HepG2 (cell line): ENCODE results near the gene PIK3R3. TPM values are rescaled to one million over a fixed set of nuclear protein-coding genes. Genes with fewer than 3 reads are reported as not detected.
A peak's percentile ranks its signal among the peaks of the same experiment; 100 is the strongest.

Experiments used
- AKNA ChIP-seq: sonication (generic); formaldehyde crosslinking; IDR thresholded peaks from 2 replicates; pipeline ENCODE4 v1.4.0; 2020; ENCODE audit warnings: missing genetic modification reagents, borderline replicate concordance
- ARNT ChIP-seq: fragments of 450-650 bp; IDR thresholded peaks from 2 replicates; pipeline ENCODE4 v1.6.1; 2017
- BCL6 ChIP-seq: IDR thresholded peaks from 2 replicates; pipeline ENCODE4 v1.6.1; 2016; ENCODE audit warnings: missing genetic modification reagents, missing compliant biosample characterization
- CREB1 ChIP-seq, 2 experiments: fragments of 450-650 bp in 1 of 2; IDR thresholded peaks; 2 replicates each; pipeline ENCODE4 v1.6.1; 2016 to 2017; ENCODE audit warnings: control low read depth in 1 of 2, mild to moderate bottlenecking in 1 of 2, missing compliant biosample characterization in 1 of 2, missing genetic modification characterization in 1 of 2
- FOXA1 ChIP-seq, 2 experiments: fragments of 450-650 bp in 1 of 2; sonication (generic) in 1 of 2; formaldehyde crosslinking in 1 of 2; IDR thresholded peaks; 2 replicates each; pipeline versions ENCODE4 v1.4.0 to v1.6.1; 2016 to 2020; ENCODE audit warnings: missing genetic modification reagents in 1 of 2
- GLMP ChIP-seq: sonication (generic); formaldehyde crosslinking; IDR thresholded peaks from 2 replicates; pipeline ENCODE4 v1.9.0; 2021; ENCODE audit warnings: missing genetic modification reagents, mild to moderate bottlenecking, borderline replicate concordance
- KDM1A ChIP-seq: IDR thresholded peaks from 2 replicates; pipeline ENCODE4 v1.6.1; 2016; ENCODE audit warnings: missing compliant biosample characterization
- KLF11 ChIP-seq: IDR thresholded peaks from 2 replicates; pipeline ENCODE4 v1.6.1; 2016; ENCODE audit warnings: missing compliant biosample characterization
- PCBP2 ChIP-seq: fragments of 200-400 bp; formaldehyde crosslinking; optimal IDR thresholded peaks from 2 replicates; pipeline ENCODE3; 2018; ENCODE audit warnings: low read length, low read depth; ENCODE audit not compliant: poor library complexity, severe bottlenecking
- RAD21 ChIP-seq: fragments of 450-650 bp; formaldehyde crosslinking; IDR thresholded peaks from 2 replicates; pipeline ENCODE4 v1.5.0; 2020; ENCODE audit warnings: mild to moderate bottlenecking
- REPIN1 ChIP-seq: sonication (generic); formaldehyde crosslinking; IDR thresholded peaks from 2 replicates; pipeline ENCODE4 v1.8.0; 2022; ENCODE audit warnings: missing genetic modification reagents, low read depth, mild to moderate bottlenecking, borderline replicate concordance
- SP2 ChIP-seq: sonication (generic); formaldehyde crosslinking; IDR thresholded peaks from 2 replicates; pipeline ENCODE4 v1.5.1; 2020; ENCODE audit warnings: mild to moderate bottlenecking, missing genetic modification reagents
- STAG1 ChIP-seq: sonication (generic); formaldehyde crosslinking; IDR thresholded peaks from 2 replicates; pipeline ENCODE4 v1.4.0; 2020; ENCODE audit warnings: missing genetic modification reagents
- STAT5B ChIP-seq: sonication (generic); formaldehyde crosslinking; IDR thresholded peaks from 2 replicates; pipeline ENCODE4 v1.4.0; 2020; ENCODE audit warnings: missing genetic modification reagents
- ZBTB43 ChIP-seq: sonication (generic); formaldehyde crosslinking; conservative IDR thresholded peaks from 2 replicates; pipeline ENCODE4 v1.4.0; 2020; ENCODE audit warnings: missing genetic modification reagents
- ZNF510 ChIP-seq: sonication (generic); formaldehyde crosslinking; IDR thresholded peaks from 2 replicates; pipeline ENCODE4 v1.4.0; 2020; ENCODE audit warnings: low read depth, mild to moderate bottlenecking, missing genetic modification reagents
- ZSCAN31 ChIP-seq: sonication (generic); formaldehyde crosslinking; IDR thresholded peaks from 2 replicates; pipeline ENCODE4 v1.5.0; 2020; ENCODE audit warnings: low read depth, mild to moderate bottlenecking, missing genetic modification reagents
- polyA plus RNA-seq, 8 experiments: library from polyadenylated mRNA; depleted of rRNA in 3 of 8; stranded (reverse) in 7 of 8; unstranded in 1 of 8; fragments of >200 nt; fragmentation: Illumina TruSeq in 4 of 8; extraction: Trizol in 4 of 8; gene quantifications; 2 replicates each; pipeline versions ENCODE4 v1.2.1 to v1.2.3, GENCODE V29; 2011 to 2016; ENCODE audit warnings: low read depth in 4 of 8, missing spikeins in 1 of 8, mixed read lengths in 1 of 8; ENCODE audit not compliant: insufficient read depth in 1 of 8
- total RNA-seq, 5 experiments: library from RNA; depleted of rRNA; stranded (reverse); fragments of >200 nt; fragmentation: Illumina TruSeq; extraction: Trizol; gene quantifications; 2 replicates each; pipeline ENCODE4 v1.2.3, GENCODE V29; 2016; ENCODE audit warnings: low read depth in 1 of 5
- TF ChIP-seq, protein P1 (sequence below), 2 experiments: IDR thresholded peaks; 2 replicates each; pipeline ENCODE4 v1.6.1; 2011 to 2012; ENCODE audit warnings: low read length in 2 of 2, borderline replicate concordance in 1 of 2, low read depth in 1 of 2, mild to moderate bottlenecking in 1 of 2, moderate library complexity in 1 of 2

PIK3R3 gene
- total and polyA plus RNA-seq, 2 of the 13 experiments (the other 11 are each of a cell fraction or from before 2014, with no cell fraction given): 0.37 to 6.9 TPM

DNA sequence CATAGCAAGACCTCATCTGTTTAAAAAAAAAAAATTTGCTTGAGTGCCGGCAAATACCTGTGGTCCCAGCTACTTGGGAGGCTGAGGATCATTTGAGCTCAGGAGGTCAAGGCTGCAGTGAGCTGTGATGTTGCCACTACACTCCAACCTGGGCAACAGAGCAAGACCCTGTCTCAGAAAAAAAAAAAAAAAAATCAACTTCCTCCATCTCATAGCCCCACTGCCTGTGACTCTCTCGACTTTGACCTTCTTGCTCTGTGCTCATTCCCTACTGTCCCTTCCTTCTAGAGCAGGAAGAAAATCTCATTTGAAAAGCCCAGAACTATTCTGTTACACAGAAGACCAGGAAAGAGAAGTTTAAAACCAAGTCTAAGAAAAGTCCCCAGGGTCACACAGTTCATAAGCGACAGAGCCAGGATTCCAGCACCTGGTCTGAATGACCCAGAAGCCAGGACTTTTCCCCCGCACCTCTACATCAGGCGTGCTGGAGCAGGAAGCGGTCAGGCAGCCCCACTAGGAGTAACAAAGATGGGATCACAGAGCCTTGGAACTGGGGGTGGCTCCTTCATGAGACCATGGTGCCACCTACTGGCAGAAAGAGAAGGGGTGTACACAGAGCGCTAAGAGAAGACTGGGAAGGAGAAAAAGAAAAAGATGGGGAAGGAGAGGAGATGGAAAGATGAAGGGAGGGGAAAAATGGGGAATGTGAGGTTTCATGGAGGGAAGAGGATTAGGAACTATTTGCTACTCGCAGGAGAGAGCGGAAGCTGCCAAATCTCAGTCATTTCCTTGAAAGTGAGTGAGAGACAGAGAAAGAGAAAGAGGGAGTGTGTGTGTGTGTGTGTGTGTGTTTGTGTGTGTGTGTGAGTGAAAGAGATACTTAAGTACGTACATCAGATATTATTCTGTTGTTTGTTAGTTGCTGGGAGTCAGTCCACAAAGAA, 47.0 kb upstream of the PIK3R3 start (continued):
- no peak for TF ChIP-seq REPIN1
- no peak for TF ChIP-seq AKNA
- no peak for TF ChIP-seq SP2 (CRISPR knock-in tag)
- no peak for TF ChIP-seq KLF11
- no peak for TF ChIP-seq BCL6 (CRISPR knock-in tag)
- TF ChIP-seq FOXA1 (IDR thresholded peaks at IDR 0.05): no peak
- peak; percentile 86 for TF ChIP-seq FOXA1 (CRISPR knock-in tag; IDR thresholded peaks at IDR 0.05)
- 0 out of 2 replicates have a peak, but pooled peaks have one; percentile 11 for TF ChIP-seq ARNT
- no peak for TF ChIP-seq ZNF510 (CRISPR knock-in tag)
- TF ChIP-seq STAG1 (CRISPR knock-in tag): peak; percentile 95
- peak; percentile 88 for TF ChIP-seq RAD21
- TF ChIP-seq CREB1 (IDR thresholded peaks at IDR 0.05): no peak
- TF ChIP-seq CREB1 (CRISPR knock-in tag; IDR thresholded peaks at IDR 0.05): peak; percentile 48
- no peak for TF ChIP-seq KDM1A (CRISPR knock-in tag)
- peak; percentile 93 for TF ChIP-seq PCBP2
- TF ChIP-seq STAT5B (CRISPR knock-in tag): no peak
- no peak for TF ChIP-seq GLMP (CRISPR knock-in tag)
- TF ChIP-seq ZSCAN31 (CRISPR knock-in tag): no peak
- TF ChIP-seq, protein P1, sequence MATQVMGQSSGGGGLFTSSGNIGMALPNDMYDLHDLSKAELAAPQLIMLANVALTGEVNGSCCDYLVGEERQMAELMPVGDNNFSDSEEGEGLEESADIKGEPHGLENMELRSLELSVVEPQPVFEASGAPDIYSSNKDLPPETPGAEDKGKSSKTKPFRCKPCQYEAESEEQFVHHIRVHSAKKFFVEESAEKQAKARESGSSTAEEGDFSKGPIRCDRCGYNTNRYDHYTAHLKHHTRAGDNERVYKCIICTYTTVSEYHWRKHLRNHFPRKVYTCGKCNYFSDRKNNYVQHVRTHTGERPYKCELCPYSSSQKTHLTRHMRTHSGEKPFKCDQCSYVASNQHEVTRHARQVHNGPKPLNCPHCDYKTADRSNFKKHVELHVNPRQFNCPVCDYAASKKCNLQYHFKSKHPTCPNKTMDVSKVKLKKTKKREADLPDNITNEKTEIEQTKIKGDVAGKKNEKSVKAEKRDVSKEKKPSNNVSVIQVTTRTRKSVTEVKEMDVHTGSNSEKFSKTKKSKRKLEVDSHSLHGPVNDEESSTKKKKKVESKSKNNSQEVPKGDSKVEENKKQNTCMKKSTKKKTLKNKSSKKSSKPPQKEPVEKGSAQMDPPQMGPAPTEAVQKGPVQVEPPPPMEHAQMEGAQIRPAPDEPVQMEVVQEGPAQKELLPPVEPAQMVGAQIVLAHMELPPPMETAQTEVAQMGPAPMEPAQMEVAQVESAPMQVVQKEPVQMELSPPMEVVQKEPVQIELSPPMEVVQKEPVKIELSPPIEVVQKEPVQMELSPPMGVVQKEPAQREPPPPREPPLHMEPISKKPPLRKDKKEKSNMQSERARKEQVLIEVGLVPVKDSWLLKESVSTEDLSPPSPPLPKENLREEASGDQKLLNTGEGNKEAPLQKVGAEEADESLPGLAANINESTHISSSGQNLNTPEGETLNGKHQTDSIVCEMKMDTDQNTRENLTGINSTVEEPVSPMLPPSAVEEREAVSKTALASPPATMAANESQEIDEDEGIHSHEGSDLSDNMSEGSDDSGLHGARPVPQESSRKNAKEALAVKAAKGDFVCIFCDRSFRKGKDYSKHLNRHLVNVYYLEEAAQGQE (IDR thresholded peaks at IDR 0.05; ENCODE audit: borderline replicate concordance in 1 of 2, low read depth in 1 of 2, low read length in 2 of 2): no peak
- no peak for TF ChIP-seq ZBTB43 (CRISPR knock-in tag)
